Chondrocyte (in vitro differentiated cells): ENCODE results near the gene PDCD11. TPM values are rescaled to one million over a fixed set of nuclear protein-coding genes. Genes with fewer than 3 reads are reported as not detected.

ENCODE experiments used
- DNase-seq: peaks from one replicate; pipeline ENCODE4 v3.0.0; 2021; ENCODE audit warnings: mixed read lengths, low spot score
- H3K27ac Mint-ChIP-seq: one replicate; pipeline ENCODE4 v1.8.0; 2021; ENCODE audit warnings: mild to moderate bottlenecking, moderate library complexity, mixed read lengths; ENCODE audit not compliant: unreplicated experiment
- H3K27me3 Mint-ChIP-seq: 2 replicates; pipeline ENCODE4 v1.8.0; 2021; ENCODE audit warnings: low read depth, mixed read lengths
- H3K36me3 Mint-ChIP-seq: 2 replicates; pipeline ENCODE4 v1.8.0; 2021; ENCODE audit warnings: low read depth, mixed read lengths
- H3K4me1 Mint-ChIP-seq: 2 replicates; pipeline ENCODE4 v1.8.0; 2021; ENCODE audit warnings: low read depth, mild to moderate bottlenecking, mixed read lengths
- H3K4me3 Mint-ChIP-seq: one replicate; pipeline ENCODE4 v1.8.0; 2021; ENCODE audit warnings: mild to moderate bottlenecking, moderate library complexity, mixed read lengths; ENCODE audit not compliant: unreplicated experiment
- H3K9me3 Mint-ChIP-seq: 2 replicates; pipeline ENCODE4 v1.8.0; 2021; ENCODE audit warnings: low read depth, mixed read lengths
- CTCF ChIP-seq: fragments of 200-600 bp; sonication (generic); IDR thresholded peaks from 2 replicates; pipeline ENCODE4 v1.5.0; 2021; ENCODE audit warnings: antibody characterized with exemption, mild to moderate bottlenecking, moderate library complexity
- microRNA-seq: library from miRNA; unstranded; fragments of <30 nt; microRNA quantifications from one replicate; pipeline ENCODE4 v1.2.0, GENCODE V29; 2020; ENCODE audit warnings: borderline number of aligned reads
- total RNA-seq: library from RNA; stranded (reverse); gene quantifications from 3 replicates; pipeline ENCODE4 v1.2.1, GENCODE V29; 2021

Gene PDCD11
- total RNA-seq, 1 donor from 2014 or later = 27.9 TPM

GRCh38 chr10:103492655-103493261, 96.3 kb downstream of the PDCD11 start:
- Mint-ChIP-seq H3K4me1 (peaks cover 36% of the 10 kb centered on the region), H3K4me3 (peak overlapping the region; percentile 72), H3K27ac (no peak overlapping the region), H3K9me3 (no peaks in the 10 kb centered on the region), H3K36me3 (peaks cover 2% of the 10 kb centered on the region), H3K27me3 (peaks cover 26% of the 10 kb centered on the region)
- TF ChIP-seq CTCF = no peak
- DNase-seq = no peak

- no peak for TF ChIP-seq CTCF
- no peak within 1 kb of the TSS for H3K27ac Mint-ChIP-seq
- peaks cover 27% of the 10 kb centered on the region for H3K27me3 Mint-ChIP-seq
- peak; percentile 72 for DNase-seq
- H3K4me3 Mint-ChIP-seq = peak within 1 kb of the TSS; percentile 72
- H3K4me1 Mint-ChIP-seq = peaks cover 36% of the 10 kb centered on the region
- H3K9me3 Mint-ChIP-seq = no peaks in the 10 kb centered on the region
- H3K36me3 Mint-ChIP-seq = peaks cover 2% of the 10 kb centered on the region
These were observed 97.0 kb downstream of the PDCD11 start, which contains the start of gene NEURL1 for GRCh38 chr10:103493362-103493915. TSS of gene NEURL1 (plus strand) at chr10:103493705. CDS start at chr10:103494388, 683 bp downstream.

- no peak for TF ChIP-seq CTCF
- H3K36me3 Mint-ChIP-seq = peaks cover 2% of the 10 kb centered on the region
- H3K4me3 Mint-ChIP-seq = peak overlapping the region; percentile 66
- no peak overlapping the region for H3K27ac Mint-ChIP-seq
- H3K9me3 Mint-ChIP-seq = no peaks in the 10 kb centered on the region
- H3K27me3 Mint-ChIP-seq = peaks cover 34% of the 10 kb centered on the region
- H3K4me1 Mint-ChIP-seq = peaks cover 36% of the 10 kb centered on the region
- peak; percentile 92 for DNase-seq
These were observed 97.8 kb downstream of the PDCD11 start for GRCh38 chr10:103493916-103494877.

GRCh38 chr10:103495321-103495720, 98.9 kb downstream of the PDCD11 start:
- DNase-seq = peak; percentile 24
- Mint-ChIP-seq H3K36me3 (peaks cover 2% of the 10 kb centered on the region), H3K4me1 (peaks cover 35% of the 10 kb centered on the region), H3K4me3 (no peak overlapping the region), H3K27me3 (peaks cover 45% of the 10 kb centered on the region), H3K27ac (no peak overlapping the region), H3K9me3 (no peaks in the 10 kb centered on the region)
- TF ChIP-seq CTCF = no peak

Small RNAs within 50 kb of the gene (microRNA-seq; reads per million reads assigned to microRNA genes)
- gene MIR1307 = 4,948 reads per million, percentile 91 among the genes with 10 or more reads in this experiment

Other genes starting within 250 kb of the PDCD11 start
- gene NT5C2, start 203.4 kb upstream of the PDCD11 start, total RNA-seq = 73.5 to 81.0 TPM (median 78.7 TPM) in 3 replicates
- gene RPEL1, start 150.7 kb upstream of the PDCD11 start, total RNA-seq = not detected in 3 replicates
- 10.4 to 31.1 TPM (median 30.1 TPM) in 3 replicates for gene INA, start 119.5 kb upstream of the PDCD11 start, total RNA-seq
- gene PCGF6, start 45.5 kb upstream of the PDCD11 start, total RNA-seq = 9.9 to 12.2 TPM (median 11.4 TPM) in 3 replicates
- 3.1 to 3.9 TPM (median 3.3 TPM) in 3 replicates for gene TAF5, start 28.6 kb upstream of the PDCD11 start, total RNA-seq
- 297 to 326 TPM (median 299 TPM) in 3 replicates for gene ATP5MK, start 151 bp upstream of the PDCD11 start, total RNA-seq
- 1.3 to 10.9 TPM (median 9.9 TPM) in 3 replicates for gene CALHM2, start 55.7 kb downstream of the PDCD11 start, total RNA-seq
- gene CALHM1, start 62.3 kb downstream of the PDCD11 start, total RNA-seq = not detected in 3 replicates
- gene CALHM3, start 82.6 kb downstream of the PDCD11 start, total RNA-seq = not detected in 3 replicates
- gene NEURL1, start 97.1 kb downstream of the PDCD11 start, total RNA-seq = 0.05 TPM in 1 of 3 replicates, not detected in the others